CD4-positive, alpha-beta T cell (primary cell): ENCODE data around the gene BMX. TPM values are rescaled to one million over a fixed set of nuclear protein-coding genes. Genes with fewer than 3 reads are reported as not detected.

Source experiments
- ATAC-seq: fragments of 200-7000 bp; cut with Tn5 transposase; one replicate; pipeline ENCODE4 v1.10.0; 2022; ENCODE audit warnings: mild to moderate bottlenecking; ENCODE audit not compliant: poor library complexity
- CTCF ChIA-PET: fragments of 350-600 bp; sonication (Branson Sonifier 250); formaldehyde crosslinking; loops from one replicate; lab custom pipeline; 2021; ENCODE audit warnings: antibody characterized with exemption, inconsistent platforms; lab: Charles Lee
- POLR2A ChIA-PET: fragments of 350-600 bp; sonication (Branson Sonifier 250); formaldehyde crosslinking; loops from one replicate; lab custom pipeline; 2021; ENCODE audit warnings: antibody characterized with exemption, inconsistent platforms; lab: Charles Lee
- DNase-seq, 14 experiments: peaks; one replicate each; pipeline ENCODE4 v3.0.0-alpha.2; 2013 to 2020; ENCODE audit warnings: mixed read lengths in 2 of 14
- H3K27ac ChIP-seq, 2 donors: one replicate each; pipeline versions ENCODE4 v1.5.1 to v1.7.0; 2013; ENCODE audit warnings: low read length in 2 of 2, low read depth in 1 of 2, mild to moderate bottlenecking in 1 of 2
- H3K27me3 ChIP-seq, 2 experiments: 1 replicate in 1 of 2; 2 replicates in 1 of 2; pipeline versions ENCODE4 v1.6.1 to v1.7.0; 2013; ENCODE audit warnings: low read length in 2 of 2, control low read depth in 1 of 2, mild to moderate bottlenecking in 1 of 2, moderate library complexity in 1 of 2; ENCODE audit not compliant: insufficient read depth in 2 of 2, control insufficient read depth in 1 of 2
- H3K36me3 ChIP-seq: one replicate; pipeline ENCODE4 v1.6.1; 2013; ENCODE audit warnings: low read length, control low read depth; ENCODE audit not compliant: insufficient read depth
- H3K4me1 ChIP-seq: one replicate; pipeline ENCODE4 v1.6.1; 2013; ENCODE audit warnings: low read length, control low read depth; ENCODE audit not compliant: insufficient read depth
- H3K4me3 ChIP-seq: one replicate; pipeline ENCODE4 v1.5.1; 2013; ENCODE audit warnings: mild to moderate bottlenecking, low read length, moderate library complexity
- H3K9me3 ChIP-seq, 2 experiments: 1 replicate in 1 of 2; 2 replicates in 1 of 2; pipeline versions ENCODE4 v1.6.1 to v1.7.0; 2013; ENCODE audit warnings: low read length in 2 of 2, mild to moderate bottlenecking in 2 of 2, control low read depth in 1 of 2, moderate library complexity in 1 of 2; ENCODE audit not compliant: control insufficient read depth in 1 of 2, insufficient read depth in 1 of 2
- H3K27ac Mint-ChIP-seq: one replicate; pipeline ENCODE4 v1.8.0; 2020; ENCODE audit warnings: mixed read lengths
- H3K27me3 Mint-ChIP-seq: one replicate; pipeline ENCODE4 v1.8.0; 2021; ENCODE audit warnings: mixed read lengths
- H3K36me3 Mint-ChIP-seq: one replicate; pipeline ENCODE4 v1.8.0; 2021; ENCODE audit warnings: low read depth, mixed read lengths
- H3K4me1 Mint-ChIP-seq: one replicate; pipeline ENCODE4 v1.8.0; 2021; ENCODE audit warnings: low read depth, mixed read lengths
- H3K4me3 Mint-ChIP-seq: one replicate; pipeline ENCODE4 v1.8.0; 2020; ENCODE audit warnings: mild to moderate bottlenecking, mixed read lengths
- H3K9me3 Mint-ChIP-seq: one replicate; pipeline ENCODE4 v1.8.0; 2020; ENCODE audit warnings: mixed read lengths
- CTCF ChIP-seq: fragments of 200-600 bp; IDR thresholded peaks from one replicate; pipeline ENCODE4 v1.8.0; 2022; ENCODE audit warnings: antibody characterized with exemption, mild to moderate bottlenecking
- intact Hi-C, 2 experiments: fragments of 100-400 bp; cut with DNase I in 1 of 2; cut with micrococcal nuclease in 1 of 2; formaldehyde crosslinking; loops; one replicate each; pipeline versions ENCODE4 v1.15.1 to v1.9.0; 2023 to 2025; cut with DNase I, micrococcal nuclease
- total RNA-seq, 174 experiments: library from RNA in 2 of 174; stranded (reverse) in 2 of 174; gene quantifications; one replicate each; pipeline ENCODE4 v1.2.3 and lab custom pipeline; 2021 to 2026

The BMX gene
- total RNA-seq, 2 experiments from 2014 or later: not detected

- Mint-ChIP-seq H3K4me1 (no peaks in the 10 kb centered on the region), H3K36me3 (no peaks in the 10 kb centered on the region), H3K27me3 (peaks cover 14% of the 10 kb centered on the region), H3K27ac (no peak overlapping the region), H3K4me3 (no peak overlapping the region), H3K9me3 (no peaks in the 10 kb centered on the region)
- intact Hi-C loops: no loop called here
- H3K9me3 ChIP-seq: no peaks in the 10 kb centered on the region
- no peaks in the 10 kb centered on the region for H3K27me3 ChIP-seq
- H3K4me1 ChIP-seq: no peaks in the 10 kb centered on the region
- no peak for ATAC-seq
- H3K4me3 ChIP-seq: no peak overlapping the region
- no peak overlapping the region for H3K27ac ChIP-seq
- no peaks in the 10 kb centered on the region for H3K36me3 ChIP-seq
- ChIA-PET POLR2A (no interaction called here), CTCF (interaction anchor here (0.6 kb wide), 1 partner anchor 30 kb away, joined by 4 read pairs; no protein-coding TSS in a partner anchor)
- DNase-seq: no peak
- no peak for TF ChIP-seq CTCF
Observed at GRCh38 chrX:15529165-15529564, 28.6 kb downstream of the BMX start.

- ChIA-PET CTCF (no interaction called here), POLR2A (no interaction called here)
- no peak for TF ChIP-seq CTCF
- Histone ChIP-seq H3K4me3 (no peak overlapping the region), H3K36me3 (no peaks in the 10 kb centered on the region), H3K9me3 (no peaks in the 10 kb centered on the region), H3K4me1 (no peaks in the 10 kb centered on the region), H3K27ac (no peak overlapping the region), H3K27me3 (no peaks in the 10 kb centered on the region)
- no peaks in the 10 kb centered on the region for H3K4me1 Mint-ChIP-seq
- peaks cover 14% of the 10 kb centered on the region for H3K27me3 Mint-ChIP-seq
- H3K27ac Mint-ChIP-seq: no peak overlapping the region
- ATAC-seq: no peak
- no peaks in the 10 kb centered on the region for H3K9me3 Mint-ChIP-seq
- H3K36me3 Mint-ChIP-seq: no peaks in the 10 kb centered on the region
- intact Hi-C loops: no loop called here
- no peak overlapping the region for H3K4me3 Mint-ChIP-seq
- DNase-seq: no peak
Observed at GRCh38 chrX:15530318-15530717, 29.7 kb downstream of the BMX start.

DNA sequence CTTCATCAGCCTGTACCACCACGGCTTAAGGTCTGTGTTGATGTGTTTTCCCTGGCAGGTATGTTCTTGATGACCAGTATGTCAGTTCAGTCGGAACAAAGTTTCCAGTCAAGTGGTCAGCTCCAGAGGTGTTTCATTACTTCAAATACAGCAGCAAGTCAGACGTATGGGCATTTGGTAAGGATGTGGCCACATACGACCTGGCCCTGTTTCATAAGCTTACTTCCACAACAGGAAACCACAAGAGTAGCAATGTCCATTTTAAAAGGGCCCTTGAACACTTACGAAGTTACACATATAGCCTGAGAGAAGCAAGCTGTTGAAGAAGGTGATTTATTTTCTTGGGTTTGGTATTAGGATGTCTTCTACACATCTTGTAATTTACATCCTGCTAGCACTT lies 46.1 kb downstream of the BMX start:
- no peak overlapping the region for H3K4me3 Mint-ChIP-seq
- no peak for ATAC-seq
- no peaks in the 10 kb centered on the region for H3K36me3 ChIP-seq

More for the DNA sequence above, 46.1 kb downstream of the BMX start:
- Mint-ChIP-seq H3K36me3 (no peaks in the 10 kb centered on the region), H3K27ac (no peak overlapping the region), H3K27me3 (no peaks in the 10 kb centered on the region), H3K4me1 (no peaks in the 10 kb centered on the region), H3K9me3 (no peaks in the 10 kb centered on the region)
- no peak overlapping the region for H3K4me3 ChIP-seq
- H3K4me1 ChIP-seq: no peaks in the 10 kb centered on the region
- ChIA-PET POLR2A (no interaction called here), CTCF (no interaction called here)
- intact Hi-C loops: no loop called here
- no peaks in the 10 kb centered on the region for H3K9me3 ChIP-seq
- no peak for TF ChIP-seq CTCF
- H3K27me3 ChIP-seq: peaks cover 0 to 3% of the 10 kb centered on the region in 2 experiments
- no peak for DNase-seq
- H3K27ac ChIP-seq: no peak overlapping the region
